CD4-positive, CD25-positive, alpha-beta regulatory T cell (primary cell): ENCODE data around the gene IL37. TPM values are rescaled to one million over a fixed set of nuclear protein-coding genes. Genes with fewer than 3 reads are reported as not detected.

Experiments
- polyA plus RNA-seq, 4 donors: library from polyadenylated mRNA; unstranded; fragments of 300-500 nt; fragmentation: Illumina TruSeq; gene quantifications; one replicate each; pipeline ENCODE4 v1.2.3, GENCODE V29; 2021
- total RNA-seq: library from RNA; stranded (reverse); gene quantifications from one replicate; pipeline ENCODE4 v1.2.3, GENCODE V29; 2022

Gene IL37
- total and polyA plus RNA-seq, 5 donors from 2014 or later, result not detected

Other genes with a start within 250 kb of the IL37 start
- gene NT5DC4, start 190.1 kb upstream of the IL37 start, total RNA-seq, result not detected
- gene NT5DC4, start 190.1 kb upstream of the IL37 start, polyA plus RNA-seq, result not detected
- 3.4 TPM for gene CKAP2L, start 146.6 kb upstream of the IL37 start, total RNA-seq
- 1 to 10 TPM in 1 of 4 donors, under 1 TPM in 3; 0.43 to 1.5 (median 0.76) TPM for gene CKAP2L, start 146.6 kb upstream of the IL37 start, polyA plus RNA-seq
- 0.17 TPM for gene IL1A, start 126.7 kb upstream of the IL37 start, total RNA-seq
- not detected for gene IL1A, start 126.7 kb upstream of the IL37 start, polyA plus RNA-seq
- gene IL1B, start 74.4 kb upstream of the IL37 start, total RNA-seq, result 1.3 TPM
- gene IL1B, start 74.4 kb upstream of the IL37 start, polyA plus RNA-seq, result not detected
- not detected for gene IL36G, start 66.8 kb downstream of the IL37 start, total RNA-seq
- not detected for gene IL36G, start 66.8 kb downstream of the IL37 start, polyA plus RNA-seq
- not detected for gene IL36A, start 94.3 kb downstream of the IL37 start, total RNA-seq
- gene IL36A, start 94.3 kb downstream of the IL37 start, polyA plus RNA-seq, result under 1 TPM in 3 of 4 donors, not detected in 1; 0.38 to 0.42 (median 0.42) TPM
- not detected for gene IL36B, start 141.7 kb downstream of the IL37 start, total RNA-seq
- not detected for gene IL36B, start 141.7 kb downstream of the IL37 start, polyA plus RNA-seq
- not detected for gene IL36RN, start 148.0 kb downstream of the IL37 start, total RNA-seq
- gene IL36RN, start 148.0 kb downstream of the IL37 start, polyA plus RNA-seq, result not detected
- gene IL1F10, start 156.8 kb downstream of the IL37 start, total RNA-seq, result not detected
- gene IL1F10, start 156.8 kb downstream of the IL37 start, polyA plus RNA-seq, result not detected
- gene IL1RN, start 216.4 kb downstream of the IL37 start, total RNA-seq, result not detected
- gene IL1RN, start 216.4 kb downstream of the IL37 start, polyA plus RNA-seq, result under 1 TPM in 2 of 4 donors, not detected in 2; 0.23 to 0.59 TPM